Motor neuron (in vitro differentiated cells): Measurements from ENCODE around the gene MPP3. TPM values are rescaled to one million over a fixed set of nuclear protein-coding genes. Genes with fewer than 3 reads are reported as not detected.

Experiments
- ATAC-seq, 8 experiments: fragments of 200-7000 bp; cut with Tn5 transposase; replicated peaks in 6 of 8; 2 replicates each; pipeline ENCODE4 v1.8.0; 2021; ENCODE audit warnings: mild to moderate bottlenecking in 8 of 8, moderate library complexity in 8 of 8
- H3K27ac ChIP-seq, 2 donors: fragments of 250-450 bp; sonication (Bioruptor Pico); 2 replicates each; pipeline ENCODE4 v1.9.0; 2021; ENCODE audit warnings: antibody characterized with exemption in 2 of 2, mild to moderate bottlenecking in 2 of 2, moderate library complexity in 1 of 2
- H3K4me1 ChIP-seq, 2 donors: fragments of 250-450 bp; sonication (Bioruptor Pico); replicated peaks in 1 of 2; 2 replicates each; pipeline ENCODE4 v1.6.1; 2021; ENCODE audit warnings: antibody characterized with exemption in 2 of 2, mild to moderate bottlenecking in 2 of 2, moderate library complexity in 1 of 2
- H3K4me3 ChIP-seq, 5 donors: fragments of 250-450 bp; sonication (Bioruptor Pico); 2 replicates each; pipeline ENCODE4 v1.9.0; 2021; ENCODE audit warnings: antibody characterized with exemption in 5 of 5, mild to moderate bottlenecking in 5 of 5, moderate library complexity in 4 of 5
- WGBS, 10 experiments: fragments of 450-650 bp; shearing (Covaris generic); methylation state at CpG; one replicate each; pipeline ENCODE4 v1.0.0; 2022; 5-methylcytosine and 5-hydroxymethylcytosine counted together
- in situ Hi-C, 9 experiments: fragments of 400-800 bp; cut with MboI; loops; one replicate each; pipeline ENCODE4 v1.15.0; 2021; ENCODE audit warnings: low sequenced_read_pairs in 9 of 9, low pct_unique_long_range_greater_than_20kb in 2 of 9; ENCODE audit not compliant: unreplicated experiment in 9 of 9
- total RNA-seq, 8 experiments: library from RNA; unstranded; fragments of 300-600 nt; gene quantifications; 2 replicates each; pipeline versions ENCODE4 v1.2.3 to v1.2.4, GENCODE V29; 2022

The MPP3 gene
- total RNA-seq, 8 experiments from 2014 or later = 1.5 to 26.7 (median 19.3) TPM

- in situ Hi-C loops = no loop called here
- ATAC-seq = peak in 6 of 8 experiments; percentile 8 to 83 (median 77)
- Histone ChIP-seq H3K27ac (no peak overlapping the region), H3K4me3 (no peak overlapping the region), H3K4me1 (peaks cover 7 to 16% of the 10 kb centered on the region in 2 donors)
- WGBS, 10 experiments = 11 to 73% (median 51%) methylated on average over 2 to 5 of the region's 5 CpGs
These were observed 48.3 kb downstream of the MPP3 start for GRCh38 chr17:43784628-43785101.

- 0 to 73% (median 62%) methylated on average over 1 to 2 of the region's 2 CpGs for WGBS, 10 experiments
- in situ Hi-C loops = no loop called here
- no peak overlapping the region for H3K4me3 ChIP-seq
- H3K27ac ChIP-seq = no peak overlapping the region
- peak in 1 of 8 experiments; percentile 12 for ATAC-seq
- H3K4me1 ChIP-seq = peaks cover 7 to 19% of the 10 kb centered on the region in 2 donors
These were observed 48.9 kb downstream of the MPP3 start for GRCh38 chr17:43784068-43784467.

GRCh38 chr17:43782913-43783680, 49.8 kb downstream of the MPP3 start:
- ATAC-seq = no peak
- H3K4me1 ChIP-seq = peaks cover 7 to 19% of the 10 kb centered on the region in 2 donors
- WGBS, 10 experiments = 78 to 100% (median 88%) methylated on average over 2 to 11 of the region's 15 CpGs; no CpG with 5 or more reads in 1 of the 10 experiments
- H3K27ac ChIP-seq = no peak overlapping the region
- no peak overlapping the region for H3K4me3 ChIP-seq
- in situ Hi-C loops = no loop called here

GRCh38 chr17:43780135-43780534, 52.8 kb downstream of the MPP3 start, which contains the start of gene CFAP97D1:
TSS of gene CFAP97D1 (plus strand) at chr17:43780435. CDS start at chr17:43780463, 28 bp downstream.
- WGBS, 10 experiments = 65 to 100% (median 89%) methylated on average over 1 to 5 of the region's 7 CpGs; no CpG with 5 or more reads in 4 of the 10 experiments
- no peak for ATAC-seq
- in situ Hi-C loops = no loop called here
- Histone ChIP-seq H3K4me1 (peaks cover 11 to 24% of the 10 kb centered on the region in 2 donors), H3K4me3 (peak within 1 kb of the TSS; percentile 68 to 85 (median 76)), H3K27ac (peak within 1 kb of the TSS in 1 of 2 donors; percentile 95)

- in situ Hi-C loops = no loop called here
- ATAC-seq = peak; percentile 1 to 62 (median 48)
- Histone ChIP-seq H3K27ac (peak overlapping the region; percentile 93 to 95), H3K4me1 (peaks cover 6 to 17% of the 10 kb centered on the region in 2 donors), H3K4me3 (peak overlapping the region; percentile 68 to 85 (median 76))
- 0 to 60% (median 16%) methylated on average over 1 to 12 of the region's 26 CpGs; no CpG with 5 or more reads in 3 of the 10 experiments for WGBS, 10 experiments
These were observed 53.5 kb downstream of the MPP3 start for GRCh38 chr17:43779145-43780125.

GRCh38 chr17:43778337-43779144, 54.4 kb downstream of the MPP3 start, which contains the start of gene DUSP3:
TSS of gene DUSP3 (minus strand) at chr17:43778977. CDS start at chr17:43778924, 53 bp downstream.
- in situ Hi-C loops = no loop called here
- H3K27ac ChIP-seq = peak within 1 kb of the TSS; percentile 93 to 95
- peak within 1 kb of the TSS; percentile 68 to 85 (median 76) for H3K4me3 ChIP-seq
- H3K4me1 ChIP-seq = peaks cover 3 to 9% of the 10 kb centered on the region in 2 donors
- peak; percentile 81 to 89 (median 86) for ATAC-seq
- WGBS, 10 experiments = 0% methylated on average over 4 of the region's 100 CpGs; no CpG with 5 or more reads in 9 of the 10 experiments

GRCh38 chr17:43774304-43775250, 58.4 kb downstream of the MPP3 start:
- H3K27ac ChIP-seq = no peak overlapping the region
- in situ Hi-C loops = no loop called here
- no peak overlapping the region for H3K4me3 ChIP-seq
- H3K4me1 ChIP-seq = peaks cover 3 to 6% of the 10 kb centered on the region in 2 donors
- ATAC-seq = no peak
- 90 to 100% (median 100%) methylated on average over 2 to 11 of the region's 16 CpGs; no CpG with 5 or more reads in 3 of the 10 experiments for WGBS, 10 experiments

- H3K27ac ChIP-seq = no peak overlapping the region
- ATAC-seq = no peak
- H3K4me1 ChIP-seq = peaks cover 3 to 5% of the 10 kb centered on the region in 2 donors
- WGBS, 10 experiments = 77 to 100% (median 90%) methylated on average over 1 to 5 of the region's 10 CpGs; no CpG with 5 or more reads in 1 of the 10 experiments
- in situ Hi-C loops = no loop called here
- no peak overlapping the region for H3K4me3 ChIP-seq
These were observed 59.9 kb downstream of the MPP3 start for GRCh38 chr17:43772877-43773648.

GRCh38 chr17:43771463-43771862, 61.5 kb downstream of the MPP3 start:
- in situ Hi-C loops = no loop called here
- no peaks in the 10 kb centered on the region for H3K4me1 ChIP-seq
- no peak overlapping the region for H3K4me3 ChIP-seq
- 20 to 100% (median 92%) methylated on average over 1 to 9 of the region's 9 CpGs; no CpG with 5 or more reads in 3 of the 10 experiments for WGBS, 10 experiments
- H3K27ac ChIP-seq = no peak overlapping the region
- ATAC-seq = no peak

GRCh38 chr17:43770957-43771356, 62.0 kb downstream of the MPP3 start:
- WGBS, 10 experiments = 80 to 100% (median 94%) methylated on average over 1 of the region's 2 CpGs; no CpG with 5 or more reads in 6 of the 10 experiments
- H3K4me1 ChIP-seq = no peaks in the 10 kb centered on the region
- peak in 1 of 8 experiments; percentile 14 for ATAC-seq
- in situ Hi-C loops = no loop called here
- no peak overlapping the region for H3K27ac ChIP-seq
- H3K4me3 ChIP-seq = no peak overlapping the region
